ENCODE results near the gene ATXN1.

The ATXN1 gene

DNA sequence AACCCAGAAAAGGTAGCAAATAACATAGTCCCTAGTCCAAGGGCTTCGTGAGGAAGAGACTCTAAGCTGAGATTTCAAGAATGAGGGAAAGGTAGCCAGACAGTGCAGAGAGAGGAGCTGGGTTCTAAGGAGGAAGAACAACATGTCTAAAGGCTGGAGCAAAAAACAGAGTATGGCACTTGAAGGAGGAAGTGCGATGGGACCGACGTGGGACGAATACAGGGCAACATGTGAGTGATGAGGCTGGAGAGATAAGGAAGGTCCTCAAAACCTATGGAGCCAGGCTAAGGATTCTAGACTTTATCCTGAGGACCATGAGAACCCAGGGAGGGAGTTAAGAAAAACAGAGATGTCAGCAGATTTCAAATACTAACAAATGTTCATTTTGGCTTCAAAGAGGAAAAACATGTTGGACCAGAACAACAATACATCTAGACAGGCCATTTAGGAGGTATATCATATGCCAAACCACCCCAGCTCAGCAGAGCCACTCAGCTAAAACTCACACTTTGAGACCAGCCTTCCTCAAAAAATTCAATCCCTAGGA lies 17.5 kb downstream of the ATXN1 start:
- DNase-seq (ENCODE audit: low spot score) = no peak

GRCh38 chr6:16742116-16742515 lies 19.1 kb downstream of the ATXN1 start:
- no peak for DNase-seq (ENCODE audit: low spot score)

- peak; percentile 65 for DNase-seq (ENCODE audit: low spot score)
Observed at GRCh38 chr6:16741112-16742016, 19.9 kb downstream of the ATXN1 start.

GRCh38 chr6:16740097-16740496 lies 21.2 kb downstream of the ATXN1 start:
- DNase-seq (ENCODE audit: low spot score) = no peak

- DNase-seq (ENCODE audit: low spot score) = no peak
Observed at GRCh38 chr6:16739329-16739801, 21.9 kb downstream of the ATXN1 start.

DNA sequence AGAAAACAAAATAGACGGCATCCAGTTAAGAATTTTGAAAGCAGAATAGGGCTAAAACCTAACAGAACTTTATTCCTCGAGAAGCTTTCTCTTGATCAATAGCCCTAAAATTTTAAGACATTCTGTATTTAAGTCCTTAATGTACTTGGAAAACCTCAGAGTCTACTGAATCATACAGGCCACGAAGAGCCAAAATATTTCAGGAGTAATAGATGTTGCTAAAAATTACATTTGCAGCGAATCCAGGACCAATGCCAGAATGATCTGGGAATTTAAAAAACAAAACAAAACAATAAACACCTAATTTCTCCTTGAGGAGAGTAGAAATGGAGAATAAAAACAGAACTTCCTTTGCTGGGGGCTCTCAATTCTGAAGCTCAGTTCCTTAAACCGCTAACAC lies 23.3 kb downstream of the ATXN1 start:
- DNase-seq (ENCODE audit: low spot score) = no peak

GRCh38 chr6:16736856-16737775 lies 24.1 kb downstream of the ATXN1 start:
- no peak for DNase-seq (ENCODE audit: low spot score)

DNA sequence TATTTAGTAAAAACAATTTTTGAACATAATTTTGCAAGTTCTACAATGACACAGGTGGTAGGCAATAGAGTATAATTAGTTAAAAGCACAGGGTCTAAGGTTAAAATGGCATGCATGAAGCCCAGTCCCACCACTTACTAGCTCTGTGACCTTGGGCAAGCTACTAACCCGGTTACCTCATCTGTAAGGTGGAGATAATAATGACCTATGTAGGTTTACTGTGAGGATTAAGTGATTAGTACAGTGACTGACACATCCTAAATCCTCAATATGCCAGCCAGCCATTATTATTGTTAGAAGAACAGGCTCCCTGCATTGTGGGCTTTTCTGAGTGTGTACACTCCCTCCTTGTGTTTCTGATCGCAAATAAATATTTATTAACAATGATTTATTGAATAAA lies 26.2 kb downstream of the ATXN1 start:
- DNase-seq (ENCODE audit: low spot score) = no peak

- DNase-seq (ENCODE audit: low spot score) = no peak
Observed at GRCh38 chr6:16733085-16733484, 28.2 kb downstream of the ATXN1 start.

DNA sequence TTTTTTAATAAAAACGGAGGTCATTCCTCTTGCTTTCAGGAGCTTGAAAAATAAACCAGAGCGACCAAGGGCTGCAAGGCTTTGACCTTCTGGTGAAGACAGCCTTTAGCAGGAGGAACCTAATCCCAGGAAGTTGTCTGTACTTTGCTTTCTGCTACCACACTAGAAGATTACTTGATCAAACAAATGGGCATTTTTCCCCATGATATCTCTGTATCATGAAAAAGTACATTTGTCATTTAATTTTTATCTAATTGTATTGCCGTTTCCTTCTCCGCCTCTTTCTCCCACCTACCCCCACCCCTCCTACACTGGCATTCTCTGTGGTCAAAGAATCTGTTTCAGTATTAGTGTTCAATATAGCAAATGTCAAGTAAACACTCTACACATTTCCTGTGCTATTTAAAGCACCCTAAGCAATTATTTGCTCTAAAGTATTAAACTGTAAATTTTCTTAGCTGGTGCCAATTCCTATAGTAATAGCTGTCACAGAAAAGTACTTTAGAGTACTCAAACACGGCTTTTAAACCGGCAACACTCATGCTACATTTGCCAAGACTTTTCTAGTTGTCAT lies 29.7 kb downstream of the ATXN1 start:
- DNase-seq (ENCODE audit: low spot score) = no peak

DNA sequence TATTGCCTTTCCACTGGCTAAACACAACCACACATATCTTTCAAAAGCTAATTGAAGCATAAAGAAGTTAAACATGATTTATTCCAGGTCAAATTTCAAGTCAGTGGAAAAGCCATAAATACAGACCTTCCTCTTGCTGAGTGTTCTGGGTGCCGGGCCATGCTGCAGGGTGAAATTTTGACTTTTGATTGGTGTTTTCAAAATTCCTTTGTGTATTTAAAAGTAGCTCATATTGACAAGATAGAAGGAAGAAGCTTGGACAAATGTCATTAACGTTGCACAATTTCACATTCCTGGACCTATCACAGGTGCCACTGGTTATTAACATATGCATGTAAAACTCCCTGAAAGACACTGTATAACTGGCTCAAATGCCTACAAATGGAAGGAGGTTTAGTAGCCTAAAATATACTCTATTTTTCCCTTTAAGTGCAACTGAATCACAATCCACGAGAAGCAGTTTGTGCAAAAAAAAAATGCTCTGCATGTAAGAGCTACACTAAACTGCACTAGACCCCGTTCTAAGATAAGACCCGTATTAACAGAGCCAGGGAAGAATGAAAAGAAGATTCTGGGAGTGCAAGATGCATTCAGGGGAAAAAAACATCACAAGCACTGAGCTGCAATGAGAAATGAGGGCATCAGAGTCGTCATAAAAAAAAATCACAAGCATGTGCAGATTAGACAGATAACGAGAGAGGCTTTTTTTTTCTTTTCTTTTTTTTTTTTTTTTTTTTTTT lies 30.4 kb downstream of the ATXN1 start:
- DNase-seq (ENCODE audit: low spot score) = no peak

DNA sequence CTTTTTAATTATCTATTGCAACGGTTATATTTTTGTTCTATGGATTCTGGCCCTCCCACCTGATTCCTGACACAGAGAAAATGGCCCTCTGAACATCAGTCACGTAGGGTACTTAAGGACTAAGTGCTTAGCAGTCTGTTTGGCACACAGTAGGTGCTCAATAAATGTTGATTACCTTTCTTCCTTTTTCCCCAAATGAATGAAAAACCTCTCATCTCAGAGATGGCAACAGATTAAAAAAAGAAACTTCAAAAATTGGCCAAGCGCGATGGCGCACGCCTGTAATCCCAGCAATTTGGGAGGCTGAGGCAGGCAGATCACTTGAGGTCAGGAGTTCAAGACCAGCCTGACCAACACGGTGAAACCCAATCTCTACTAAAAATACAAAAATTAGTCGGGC lies 31.5 kb downstream of the ATXN1 start:
- no peak for DNase-seq (ENCODE audit: low spot score)

- no peak for DNase-seq (ENCODE audit: low spot score)
Observed at GRCh38 chr6:16729183-16729691, 32.0 kb downstream of the ATXN1 start.

DNA sequence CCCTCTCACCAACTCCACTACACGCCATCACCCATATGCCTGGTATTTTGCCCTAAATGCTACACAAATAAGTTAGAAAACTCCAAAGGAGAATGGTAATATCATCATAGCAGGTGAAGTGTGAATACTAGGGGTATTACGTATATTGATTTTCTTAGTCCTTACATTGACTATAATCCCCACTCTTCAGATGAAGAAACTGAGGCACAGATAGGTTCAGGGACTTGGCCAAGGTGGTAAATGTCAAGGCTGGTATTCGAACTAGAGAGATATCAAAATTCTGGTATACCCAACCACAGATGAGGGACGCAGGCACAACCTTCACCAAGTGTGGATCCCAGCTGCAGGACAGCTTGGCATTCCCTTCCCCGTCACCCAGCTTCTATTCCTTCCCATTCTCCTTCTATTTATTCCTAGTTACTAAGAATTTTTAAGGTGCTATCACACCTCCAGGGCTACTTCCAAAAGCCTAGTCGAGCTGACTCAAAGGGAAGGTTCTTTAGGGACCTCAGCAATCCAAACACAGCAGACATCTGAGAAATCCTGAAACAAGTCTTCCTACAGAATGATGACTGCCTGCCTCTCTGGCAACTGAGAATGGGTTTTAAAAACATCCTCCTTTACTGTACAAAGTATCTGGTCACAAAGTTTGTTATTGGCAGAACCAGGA lies 32.6 kb downstream of the ATXN1 start:
- no peak for DNase-seq (ENCODE audit: low spot score)

- DNase-seq (ENCODE audit: low spot score) = no peak
Observed at GRCh38 chr6:16727996-16728395, 33.3 kb downstream of the ATXN1 start.

DNA sequence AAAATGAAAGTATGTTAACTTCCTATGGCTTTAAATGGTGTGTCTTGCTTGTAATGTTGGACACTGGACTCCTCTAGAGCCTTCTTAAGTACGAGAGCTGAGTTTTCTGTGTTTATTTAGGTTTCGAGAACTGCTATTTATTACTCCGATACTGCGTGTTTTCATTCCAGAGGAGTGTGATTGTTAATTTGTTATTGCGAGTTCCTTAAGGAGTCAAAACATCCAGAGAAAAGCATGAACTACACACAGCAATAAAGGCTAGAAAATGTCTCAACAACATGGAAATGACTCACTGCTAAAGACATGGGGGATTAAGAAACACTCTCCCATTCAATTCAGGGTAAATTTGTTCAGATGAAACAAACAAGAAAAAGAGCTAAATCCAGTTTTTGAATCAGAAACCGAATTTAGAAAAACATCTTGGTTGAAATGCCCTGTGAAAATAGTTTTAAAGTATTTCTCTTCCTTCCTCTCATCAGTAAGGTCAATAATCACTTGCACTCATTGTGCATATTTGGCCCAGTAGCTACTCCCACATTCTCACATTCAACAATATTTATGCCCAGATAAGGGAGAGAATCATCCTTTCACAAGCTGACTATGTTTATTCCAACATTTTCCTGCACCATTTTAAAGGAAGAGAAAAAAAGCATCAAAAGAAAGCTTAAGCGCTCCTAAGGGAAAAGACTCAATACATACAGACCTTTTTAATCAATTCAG lies 36.0 kb downstream of the ATXN1 start:
- DNase-seq (ENCODE audit: low spot score) = peak; percentile 26

DNA sequence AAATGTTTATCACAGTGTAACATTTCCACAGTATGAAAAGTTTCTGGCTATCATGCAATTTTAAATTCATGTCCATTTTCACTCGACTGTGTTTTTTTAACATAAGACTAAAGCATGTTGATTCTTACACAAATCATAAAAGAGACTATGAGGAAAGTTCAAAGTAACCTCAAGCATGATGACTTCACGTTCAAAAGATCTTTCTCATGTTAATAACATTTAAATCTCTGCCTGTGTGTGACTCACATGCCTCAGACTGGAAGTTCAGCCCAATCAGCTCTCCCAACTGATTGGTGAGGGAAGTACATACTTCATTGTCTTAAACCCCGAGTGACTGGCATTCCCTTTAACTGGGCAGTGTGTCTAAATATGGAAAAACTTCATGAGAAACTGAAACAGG lies 37.4 kb downstream of the ATXN1 start:
- peak; percentile 65 for DNase-seq (ENCODE audit: low spot score)

DNA sequence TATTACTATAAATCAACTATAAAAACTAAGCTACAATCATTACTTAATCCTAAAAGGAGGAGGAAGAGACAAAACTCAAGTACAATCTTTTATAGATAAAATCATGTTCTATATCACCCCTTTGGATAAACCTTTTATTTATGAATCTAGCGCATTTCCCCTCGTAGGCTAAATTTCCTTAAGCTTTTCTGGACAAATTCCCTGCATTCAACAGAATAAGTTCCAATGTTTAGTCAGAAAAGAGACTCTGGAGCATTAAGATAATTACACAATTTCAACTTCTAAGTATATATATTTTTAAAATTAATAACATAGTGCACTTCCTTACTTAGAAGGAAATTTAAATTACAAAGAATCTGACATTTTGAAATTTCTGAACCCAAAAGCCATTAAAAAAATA lies 37.9 kb downstream of the ATXN1 start:
- no peak for DNase-seq (ENCODE audit: low spot score)

GRCh38 chr6:16722630-16723029 lies 38.6 kb downstream of the ATXN1 start:
- no peak for DNase-seq (ENCODE audit: low spot score)

GRCh38 chr6:16721977-16722376 lies 39.3 kb downstream of the ATXN1 start:
- DNase-seq (ENCODE audit: low spot score) = no peak
